Activated B cell treated with CpG ODN at 0.5 μM for 24 hours (primary cell): ENCODE results near the gene ARSB. TPM values are rescaled to one million over a fixed set of nuclear protein-coding genes. Genes with fewer than 3 reads are reported as not detected.

ENCODE experiments used
- ATAC-seq: fragments of 200-7000 bp; cut with Tn5 transposase; one replicate; pipeline ENCODE4 v1.10.0; 2021; ENCODE audit warnings: low read depth, mild to moderate bottlenecking, moderate library complexity
- CTCF ChIA-PET: fragments of 350-600 bp; sonication (Branson Sonifier 250); formaldehyde crosslinking; loops from one replicate; lab custom pipeline; 2021; ENCODE audit warnings: antibody characterized with exemption; lab: Charles Lee
- POLR2A ChIA-PET: fragments of 350-600 bp; sonication (Branson Sonifier 250); formaldehyde crosslinking; loops from one replicate; lab custom pipeline; 2021; ENCODE audit warnings: antibody characterized with exemption; lab: Charles Lee
- DNase-seq: peaks from one replicate; pipeline ENCODE4 v3.0.0; 2022
- H3K27ac Mint-ChIP-seq: one replicate; pipeline ENCODE4 v1.8.0; 2020; ENCODE audit warnings: mixed read lengths
- H3K27me3 Mint-ChIP-seq: one replicate; pipeline ENCODE4 v1.8.0; 2021; ENCODE audit warnings: mixed read lengths
- H3K36me3 Mint-ChIP-seq: one replicate; pipeline ENCODE4 v1.8.0; 2021; ENCODE audit warnings: low read depth, mixed read lengths
- H3K4me1 Mint-ChIP-seq: one replicate; pipeline ENCODE4 v1.8.0; 2021; ENCODE audit warnings: mixed read lengths
- H3K4me3 Mint-ChIP-seq: one replicate; pipeline ENCODE4 v1.8.0; 2020; ENCODE audit warnings: mild to moderate bottlenecking, mixed read lengths
- H3K9me3 Mint-ChIP-seq: one replicate; pipeline ENCODE4 v1.8.0; 2020; ENCODE audit warnings: mixed read lengths
- intact Hi-C: fragments of 100-400 bp; cut with micrococcal nuclease; formaldehyde crosslinking; loops from one replicate; pipeline ENCODE4 v1.15.1; 2024
- total RNA-seq: library from RNA; stranded (reverse); gene quantifications from 2 replicates; pipeline ENCODE4 v1.2.3, GENCODE V29; 2022
- TF ChIP-seq, protein P1 (sequence below): fragments of 200-600 bp; IDR thresholded peaks from one replicate; pipeline ENCODE4 v1.8.0; 2022; ENCODE audit warnings: antibody characterized with exemption, mild to moderate bottlenecking

Gene ARSB
- total RNA-seq, 1 donor from 2014 or later = 15.6 TPM

GRCh38 chr5:78819166-78819565 lies 165.9 kb downstream of the ARSB start:
- CTCF ChIA-PET = no interaction called here
- no peak overlapping the region for H3K27ac Mint-ChIP-seq

DNA sequence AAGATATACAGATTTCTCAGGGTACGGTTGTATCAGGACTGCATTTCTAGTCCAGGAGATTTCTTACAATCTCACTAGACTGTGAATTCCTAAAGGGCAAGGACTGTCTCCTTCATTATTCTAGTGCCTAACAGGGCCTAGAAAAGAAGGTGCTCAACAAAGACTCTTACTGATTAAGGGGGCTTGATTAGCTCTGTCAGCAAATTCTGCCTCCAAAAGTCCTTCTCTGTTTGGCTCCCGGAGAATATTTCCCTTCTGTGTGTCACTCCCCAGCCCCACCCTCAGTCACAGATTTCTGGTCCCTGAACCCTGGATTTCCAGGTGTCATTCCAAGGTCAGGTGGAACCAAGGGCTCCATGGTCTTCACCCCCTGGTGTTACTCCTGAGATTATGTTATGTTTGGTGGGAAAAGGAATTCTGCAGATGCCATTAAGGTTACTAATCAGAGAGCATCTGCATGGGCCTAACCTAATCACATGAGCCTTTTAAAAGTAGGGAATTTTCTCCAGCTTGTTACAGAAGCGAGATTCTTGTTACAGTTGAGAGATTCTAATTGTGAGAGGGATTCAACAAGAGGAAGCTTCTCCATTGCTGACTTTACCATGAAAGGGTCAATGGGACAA lies 168.9 kb downstream of the ARSB start:
- no peak for DNase-seq
- H3K27me3 Mint-ChIP-seq = no peaks in the 10 kb centered on the region
- H3K4me3 Mint-ChIP-seq = no peak overlapping the region
- CTCF ChIA-PET = no interaction called here
- TF ChIP-seq, protein P1, sequence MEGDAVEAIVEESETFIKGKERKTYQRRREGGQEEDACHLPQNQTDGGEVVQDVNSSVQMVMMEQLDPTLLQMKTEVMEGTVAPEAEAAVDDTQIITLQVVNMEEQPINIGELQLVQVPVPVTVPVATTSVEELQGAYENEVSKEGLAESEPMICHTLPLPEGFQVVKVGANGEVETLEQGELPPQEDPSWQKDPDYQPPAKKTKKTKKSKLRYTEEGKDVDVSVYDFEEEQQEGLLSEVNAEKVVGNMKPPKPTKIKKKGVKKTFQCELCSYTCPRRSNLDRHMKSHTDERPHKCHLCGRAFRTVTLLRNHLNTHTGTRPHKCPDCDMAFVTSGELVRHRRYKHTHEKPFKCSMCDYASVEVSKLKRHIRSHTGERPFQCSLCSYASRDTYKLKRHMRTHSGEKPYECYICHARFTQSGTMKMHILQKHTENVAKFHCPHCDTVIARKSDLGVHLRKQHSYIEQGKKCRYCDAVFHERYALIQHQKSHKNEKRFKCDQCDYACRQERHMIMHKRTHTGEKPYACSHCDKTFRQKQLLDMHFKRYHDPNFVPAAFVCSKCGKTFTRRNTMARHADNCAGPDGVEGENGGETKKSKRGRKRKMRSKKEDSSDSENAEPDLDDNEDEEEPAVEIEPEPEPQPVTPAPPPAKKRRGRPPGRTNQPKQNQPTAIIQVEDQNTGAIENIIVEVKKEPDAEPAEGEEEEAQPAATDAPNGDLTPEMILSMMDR = no peak
- no peak overlapping the region for H3K27ac Mint-ChIP-seq
- POLR2A ChIA-PET = no interaction called here
- no peaks in the 10 kb centered on the region for H3K9me3 Mint-ChIP-seq
- intact Hi-C loops = no loop called here
- no peak for ATAC-seq
- peaks cover 7% of the 10 kb centered on the region for H3K4me1 Mint-ChIP-seq
- H3K36me3 Mint-ChIP-seq = peaks cover 12% of the 10 kb centered on the region

More at GRCh38 chr5:78819166-78819565, 165.9 kb downstream of the ARSB start:
- no peaks in the 10 kb centered on the region for H3K9me3 Mint-ChIP-seq
- no peaks in the 10 kb centered on the region for H3K27me3 Mint-ChIP-seq
- peaks cover 12% of the 10 kb centered on the region for H3K36me3 Mint-ChIP-seq
- DNase-seq (no peak), ATAC-seq (no peak)
- POLR2A ChIA-PET = no interaction called here
- intact Hi-C loops = no loop called here
- no peak overlapping the region for H3K4me3 Mint-ChIP-seq
- TF ChIP-seq, protein P1 = no peak
- peaks cover 21% of the 10 kb centered on the region for H3K4me1 Mint-ChIP-seq

DNA sequence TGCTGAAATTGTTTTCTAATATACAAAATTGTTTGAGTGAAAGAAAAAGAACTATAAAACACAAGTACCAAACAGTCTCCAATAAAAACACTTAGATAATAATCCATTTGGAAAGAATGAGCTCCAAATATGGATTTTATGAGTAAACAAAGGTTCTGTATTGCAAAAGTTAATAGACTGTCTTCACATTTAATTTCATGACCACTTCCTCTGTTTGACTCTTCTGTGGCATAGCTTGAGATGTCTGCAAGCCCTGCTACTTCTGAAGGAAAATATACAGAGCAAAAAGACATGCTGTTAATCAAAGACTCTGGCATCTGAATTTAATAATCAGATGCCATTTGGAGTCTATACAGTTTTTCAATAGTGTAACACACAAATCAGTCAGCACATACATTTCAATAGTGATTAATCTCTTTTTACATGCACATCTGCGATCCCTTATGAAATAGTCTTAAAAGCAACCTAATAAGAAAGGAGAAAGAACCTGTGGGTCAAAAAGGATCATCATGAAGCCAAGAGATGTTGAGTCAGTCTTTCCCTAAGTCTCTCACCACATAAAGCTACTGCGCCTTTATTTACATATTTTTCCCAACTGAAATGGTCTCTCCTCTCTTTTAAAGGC lies 171.1 kb downstream of the ARSB start:
- Mint-ChIP-seq H3K27ac (no peak overlapping the region), H3K27me3 (no peaks in the 10 kb centered on the region), H3K9me3 (no peaks in the 10 kb centered on the region), H3K36me3 (peaks cover 11% of the 10 kb centered on the region), H3K4me3 (no peak overlapping the region), H3K4me1 (peaks cover 6% of the 10 kb centered on the region)
- TF ChIP-seq, protein P1 = no peak
- ATAC-seq = no peak
- intact Hi-C loops = no loop called here
- DNase-seq = no peak
- ChIA-PET POLR2A (interaction anchor here (1.5 kb wide), 1 partner anchor 14 kb away, joined by 4 read pairs; no protein-coding TSS in a partner anchor), CTCF (no interaction called here)

DNA sequence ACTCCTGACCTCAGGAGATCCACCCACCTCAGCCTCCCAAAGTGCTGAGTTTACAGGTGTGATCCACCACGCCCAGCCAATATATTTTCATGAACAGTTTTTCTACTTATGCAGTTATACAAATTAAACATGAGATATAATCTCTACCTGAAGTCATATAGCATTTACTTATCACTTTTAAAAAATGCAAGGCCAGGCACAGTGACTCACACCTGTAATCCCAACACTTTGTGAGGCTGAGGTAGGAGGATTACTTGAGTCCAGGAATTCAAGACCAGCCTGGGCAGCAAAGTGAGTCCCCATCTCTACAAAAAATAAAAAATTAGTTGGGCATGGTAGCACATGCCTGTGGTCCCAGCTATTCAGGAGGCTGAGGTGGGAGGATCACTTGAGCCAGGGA lies 171.8 kb downstream of the ARSB start:
- ATAC-seq = no peak
- POLR2A ChIA-PET = no interaction called here
- Mint-ChIP-seq H3K27me3 (no peaks in the 10 kb centered on the region), H3K36me3 (peaks cover 11% of the 10 kb centered on the region), H3K9me3 (no peaks in the 10 kb centered on the region), H3K4me3 (no peak overlapping the region), H3K4me1 (peaks cover 6% of the 10 kb centered on the region), H3K27ac (no peak overlapping the region)
- DNase-seq = no peak
- CTCF ChIA-PET = no interaction called here
- intact Hi-C loops = no loop called here
- TF ChIP-seq, protein P1 = no peak

- intact Hi-C loops = no loop called here
- DNase-seq = no peak
- Mint-ChIP-seq H3K27ac (no peak overlapping the region), H3K36me3 (peaks cover 11% of the 10 kb centered on the region), H3K4me1 (peaks cover 6% of the 10 kb centered on the region), H3K9me3 (no peaks in the 10 kb centered on the region), H3K4me3 (no peak overlapping the region), H3K27me3 (no peaks in the 10 kb centered on the region)
- no peak for ATAC-seq
- CTCF ChIA-PET = no interaction called here
- POLR2A ChIA-PET = no interaction called here
- TF ChIP-seq, protein P1 = no peak
Measured at GRCh38 chr5:78811866-78812265, 173.2 kb downstream of the ARSB start.
